Lung (tissue), 12 donors: ENCODE measurements around the gene TGM1. TPM values are rescaled to one million over a fixed set of nuclear protein-coding genes. Genes with fewer than 3 reads are reported as not detected.

Source experiments
- ATAC-seq: fragments of 200-7000 bp; cut with Tn5 transposase; one replicate; pipeline ENCODE4 v1.9.1; 2020; ENCODE audit warnings: moderate number of reproducible peaks; ENCODE audit not compliant: insufficient read depth, low FRiP score
- DNase-seq, 3 donors: peaks; one replicate each; pipeline ENCODE4 v3.0.0-alpha.2; 2013 to 2017
- H3K27ac ChIP-seq, 2 donors: one replicate each; pipeline ENCODE4 v1.5.1; 2013; ENCODE audit warnings: mild to moderate bottlenecking in 2 of 2, moderate library complexity in 2 of 2, control low read depth in 1 of 2, inconsistent platforms in 1 of 2, low read depth in 1 of 2, low read length in 1 of 2
- H3K27me3 ChIP-seq, 3 donors: one replicate each; pipeline ENCODE4 v1.5.1; 2013; ENCODE audit warnings: low read length in 2 of 3; ENCODE audit not compliant: control insufficient read depth in 3 of 3, insufficient read depth in 3 of 3
- H3K36me3 ChIP-seq, 4 donors: one replicate each; pipeline ENCODE4 v1.5.1; 2013; ENCODE audit warnings: low read length in 4 of 4, mild to moderate bottlenecking in 1 of 4, moderate library complexity in 1 of 4; ENCODE audit not compliant: control insufficient read depth in 4 of 4, insufficient read depth in 4 of 4
- H3K4me1 ChIP-seq, 5 donors: one replicate each; pipeline ENCODE4 v1.5.1; 2013; ENCODE audit warnings: low read length in 5 of 5, mild to moderate bottlenecking in 2 of 5, moderate library complexity in 1 of 5; ENCODE audit not compliant: control insufficient read depth in 5 of 5, insufficient read depth in 5 of 5
- H3K4me3 ChIP-seq: one replicate; pipeline ENCODE4 v1.5.1; 2013; ENCODE audit warnings: mild to moderate bottlenecking, control low read depth, moderate library complexity
- H3K9ac ChIP-seq, 2 donors: one replicate each; pipeline ENCODE4 v1.5.1; 2013; ENCODE audit warnings: low read length in 2 of 2, control low read depth in 1 of 2; ENCODE audit not compliant: insufficient read depth in 1 of 2
- H3K9me3 ChIP-seq, 4 donors: one replicate each; pipeline ENCODE4 v1.5.1; 2013; ENCODE audit warnings: low read length in 3 of 4, mild to moderate bottlenecking in 1 of 4, moderate library complexity in 1 of 4; ENCODE audit not compliant: control insufficient read depth in 4 of 4, insufficient read depth in 3 of 4
- WGBS, 2 donors: extraction: QIAGEN DNeasy Blood & Tissue Kit; methylation state at CpG; one replicate each; pipeline ENCODE4 v1.1.7; 2013; 5-methylcytosine and 5-hydroxymethylcytosine counted together
- polyA plus RNA-seq, 2 donors: library from polyadenylated mRNA; stranded (reverse); fragments of 200-250 nt; gene quantifications; one replicate each; pipeline ENCODE4 v1.2.1, GENCODE V29; 2013
- total RNA-seq, 2 donors: library from RNA; depleted of rRNA in 1 of 2; stranded (reverse); fragments of >200 nt in 1 of 2; gene quantifications; one replicate each; pipeline ENCODE4 v1.2.1, GENCODE V29; 2014 to 2021
- TF ChIP-seq, protein P1 (sequence below): IDR thresholded peaks from 2 replicates; pipeline ENCODE4 v1.5.1; 2012; ENCODE audit warnings: mild to moderate bottlenecking; ENCODE audit errors: control extremely low read depth, extremely low read depth
- donor health status: control.
- donor health status: control.
- donor health status: Bipolar disorder and iron deficiency.
- donor health status: healthy.
- donor health status: DM: yes; HTN: yes; CAD: no.

TGM1 gene
- total and polyA plus RNA-seq, 4 donors, result 1.9 to 11.3 (median 9.3) TPM

GRCh38 chr14:24297190-24297964 lies 34.4 kb upstream of the TGM1 start:
- 46 to 49% methylated on average over 5 of the region's 5 CpGs for WGBS, 2 donors
- no peaks in the 10 kb centered on the region for H3K9me3 ChIP-seq
- peaks cover 2 to 19% (median 13%) of the 10 kb centered on the region in 5 donors for H3K4me1 ChIP-seq
- no peaks in the 10 kb centered on the region for H3K27me3 ChIP-seq
- no peak for DNase-seq
- no peak overlapping the region for H3K9ac ChIP-seq
- TF ChIP-seq, protein P1, sequence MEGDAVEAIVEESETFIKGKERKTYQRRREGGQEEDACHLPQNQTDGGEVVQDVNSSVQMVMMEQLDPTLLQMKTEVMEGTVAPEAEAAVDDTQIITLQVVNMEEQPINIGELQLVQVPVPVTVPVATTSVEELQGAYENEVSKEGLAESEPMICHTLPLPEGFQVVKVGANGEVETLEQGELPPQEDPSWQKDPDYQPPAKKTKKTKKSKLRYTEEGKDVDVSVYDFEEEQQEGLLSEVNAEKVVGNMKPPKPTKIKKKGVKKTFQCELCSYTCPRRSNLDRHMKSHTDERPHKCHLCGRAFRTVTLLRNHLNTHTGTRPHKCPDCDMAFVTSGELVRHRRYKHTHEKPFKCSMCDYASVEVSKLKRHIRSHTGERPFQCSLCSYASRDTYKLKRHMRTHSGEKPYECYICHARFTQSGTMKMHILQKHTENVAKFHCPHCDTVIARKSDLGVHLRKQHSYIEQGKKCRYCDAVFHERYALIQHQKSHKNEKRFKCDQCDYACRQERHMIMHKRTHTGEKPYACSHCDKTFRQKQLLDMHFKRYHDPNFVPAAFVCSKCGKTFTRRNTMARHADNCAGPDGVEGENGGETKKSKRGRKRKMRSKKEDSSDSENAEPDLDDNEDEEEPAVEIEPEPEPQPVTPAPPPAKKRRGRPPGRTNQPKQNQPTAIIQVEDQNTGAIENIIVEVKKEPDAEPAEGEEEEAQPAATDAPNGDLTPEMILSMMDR, result peak; percentile 7
- H3K4me3 ChIP-seq, result no peak overlapping the region
- H3K27ac ChIP-seq, result peak overlapping the region in 1 of 2 donors; percentile 28
- peaks cover 0 to 22% (median 16%) of the 10 kb centered on the region in 4 donors for H3K36me3 ChIP-seq
- ATAC-seq, result no peak

DNA sequence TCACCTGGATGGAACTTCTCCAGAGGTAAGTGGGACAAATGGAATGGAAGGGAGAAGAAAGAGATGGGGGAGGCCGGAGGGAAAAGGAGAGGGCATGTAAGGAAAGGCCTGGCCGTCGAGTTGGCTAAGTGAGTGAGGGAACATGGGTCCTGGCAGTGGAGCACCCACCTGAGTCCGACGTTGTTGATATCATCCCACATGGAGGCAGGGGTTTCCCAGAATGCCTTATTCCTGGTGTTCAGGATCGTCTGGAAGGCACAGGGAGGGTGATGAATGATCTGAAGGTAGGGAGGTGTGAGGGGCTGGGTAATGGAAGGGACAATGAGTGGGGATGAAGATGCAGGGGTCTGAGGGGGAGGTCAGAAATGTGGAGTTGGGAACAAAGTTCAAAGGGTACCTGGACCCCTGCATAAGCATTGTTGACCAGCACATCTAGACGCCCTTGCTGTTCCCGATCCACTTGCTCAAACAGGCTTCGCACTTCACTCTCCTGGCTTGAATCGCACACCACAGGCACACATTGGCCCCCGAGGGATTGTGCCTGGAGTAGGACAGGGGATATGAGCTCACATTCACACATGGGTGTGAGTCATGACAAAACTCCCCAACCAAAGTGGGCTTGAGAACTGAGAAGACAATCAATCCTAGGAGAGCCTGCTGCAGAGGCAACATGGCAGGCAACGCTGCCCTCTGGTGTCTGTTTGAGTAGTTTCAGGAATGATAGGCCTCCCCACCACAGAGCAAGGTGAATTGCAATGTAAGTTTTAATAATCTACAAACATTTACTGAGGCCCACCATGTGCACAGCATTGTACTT lies 33.6 kb upstream of the TGM1 start:
- WGBS, 2 donors, result 68 to 76% methylated on average over 12 of the region's 12 CpGs
- H3K4me3 ChIP-seq, result no peak overlapping the region
- ATAC-seq (peak; percentile 56), DNase-seq (peak; percentile 67 to 77 (median 71))
- peak overlapping the region in 1 of 2 donors; percentile 57 for H3K27ac ChIP-seq
- no peaks in the 10 kb centered on the region for H3K9me3 ChIP-seq
- TF ChIP-seq, protein P1, result peak; percentile 67
- no peaks in the 10 kb centered on the region for H3K27me3 ChIP-seq
- no peak overlapping the region for H3K9ac ChIP-seq
- peaks cover 0 to 21% (median 16%) of the 10 kb centered on the region in 4 donors for H3K36me3 ChIP-seq
- peaks cover 2 to 19% (median 13%) of the 10 kb centered on the region in 5 donors for H3K4me1 ChIP-seq

DNA sequence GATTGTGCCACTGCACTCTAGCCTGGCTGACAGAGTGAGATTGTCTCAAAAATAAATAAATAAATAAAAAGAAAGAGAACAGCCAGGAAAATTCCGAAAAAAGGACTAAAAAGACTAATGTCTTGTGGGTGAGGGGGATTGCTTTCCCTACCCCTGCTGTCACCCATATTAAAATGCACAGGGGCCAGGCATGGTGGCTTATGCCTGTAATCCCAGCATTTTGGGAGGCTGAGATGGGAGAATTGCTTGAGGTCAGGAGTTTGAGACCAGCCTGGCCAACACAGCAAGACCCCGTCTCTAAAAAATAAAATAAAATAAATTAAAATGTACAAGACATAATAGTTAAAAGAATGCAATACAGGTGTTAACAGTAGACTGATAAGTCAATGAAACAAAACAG lies 30.5 kb upstream of the TGM1 start:
- DNase-seq, result no peak
- Histone ChIP-seq H3K9me3 (no peaks in the 10 kb centered on the region), H3K4me1 (peaks cover 0 to 2% (median 0%) of the 10 kb centered on the region in 5 donors), H3K27me3 (no peaks in the 10 kb centered on the region), H3K4me3 (no peak overlapping the region), H3K27ac (no peak overlapping the region), H3K36me3 (peaks cover 7 to 32% (median 30%) of the 10 kb centered on the region in 4 donors), H3K9ac (no peak overlapping the region)
- TF ChIP-seq, protein P1, result no peak
- WGBS, 2 donors, result 93 to 98% methylated on average over 2 of the region's 2 CpGs
- no peak for ATAC-seq
